Stimulated activated CD4-positive, alpha-beta T cell treated with anti-CD3 and anti-CD28 coated beads, Interleukin-2, amount 100 ng/mL, for 24 hours (primary cell): ENCODE data around the gene ALKBH3.

Experiments used
- DNase-seq, 2 donors: peaks; one replicate each; pipeline ENCODE4 v3.0.0-alpha.2; 2020

ALKBH3 gene

GRCh38 chr11:43895601-43896000 lies 15.0 kb downstream of the ALKBH3 start:
- DNase-seq = no peak

DNA sequence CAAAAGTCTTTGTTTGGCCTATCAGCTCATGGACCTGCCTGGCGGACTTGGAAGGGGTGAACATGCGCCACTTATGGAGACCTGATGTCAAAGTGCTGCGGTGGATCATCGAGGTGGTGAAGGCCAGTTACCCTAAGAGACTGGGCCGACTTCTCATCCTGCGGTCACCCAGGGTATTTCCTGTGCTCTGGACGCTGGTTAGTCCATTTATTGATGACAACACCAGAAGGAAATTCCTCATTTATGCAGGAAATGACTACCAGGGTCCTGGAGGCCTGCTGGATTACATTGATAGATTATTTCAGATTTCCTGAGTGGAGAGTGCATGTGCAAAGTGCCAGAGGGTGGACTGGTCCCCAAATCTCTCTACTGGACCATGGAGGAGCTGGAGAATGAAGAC lies 17.9 kb downstream of the ALKBH3 start:
- DNase-seq = no peak

GRCh38 chr11:43899094-43899493 lies 18.5 kb downstream of the ALKBH3 start:
- DNase-seq = no peak

- DNase-seq = no peak
Measured at GRCh38 chr11:43901551-43901950, 20.9 kb downstream of the ALKBH3 start.

DNA sequence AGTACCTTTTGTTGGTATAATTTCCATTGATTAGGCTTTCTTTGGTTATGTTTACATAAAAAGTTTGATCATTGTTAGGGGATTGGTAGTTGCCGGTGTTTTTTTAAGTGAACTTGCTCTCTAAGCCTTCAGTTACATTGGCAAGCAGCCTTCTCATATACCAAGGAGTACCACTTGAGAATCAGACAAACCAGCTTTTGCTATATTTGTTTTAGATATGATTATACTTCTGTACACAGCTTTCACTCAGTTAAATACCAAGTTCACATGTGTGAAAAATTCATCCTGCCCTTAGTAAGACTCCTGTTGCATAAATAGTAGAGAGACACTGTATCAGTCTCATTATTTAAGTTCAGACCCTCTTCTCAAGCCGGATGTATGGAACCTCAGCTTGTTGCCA lies 22.4 kb downstream of the ALKBH3 start:
- no peak for DNase-seq

GRCh38 chr11:43903969-43904368 lies 23.3 kb downstream of the ALKBH3 start:
- no peak for DNase-seq

GRCh38 chr11:43904742-43905535 lies 24.3 kb downstream of the ALKBH3 start:
- DNase-seq = no peak

GRCh38 chr11:43905813-43906241 lies 25.2 kb downstream of the ALKBH3 start:
- no peak for DNase-seq

GRCh38 chr11:43907028-43907975 lies 26.7 kb downstream of the ALKBH3 start:
- no peak for DNase-seq

GRCh38 chr11:43908191-43908590 lies 27.6 kb downstream of the ALKBH3 start:
- DNase-seq = no peak

DNA sequence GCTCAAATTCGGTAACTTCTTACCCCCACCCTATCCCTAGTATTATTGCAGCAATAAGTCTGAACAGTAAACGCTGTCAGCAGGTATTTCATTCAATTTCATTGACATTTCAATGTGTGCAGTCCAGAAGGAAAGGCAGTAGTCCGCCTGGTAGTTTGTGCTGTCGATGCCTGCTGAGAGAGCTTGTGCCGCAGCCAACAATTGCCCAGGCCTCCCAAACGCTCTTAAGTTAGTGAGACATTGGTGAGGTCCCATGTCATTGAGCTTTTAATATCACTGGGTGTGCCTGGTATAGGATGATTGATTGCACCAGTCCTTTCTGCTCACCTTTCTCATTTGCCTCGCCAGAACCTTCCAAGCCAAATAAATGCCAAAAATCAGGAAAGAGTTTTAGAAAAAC lies 28.1 kb downstream of the ALKBH3 start:
- DNase-seq = no peak

DNA sequence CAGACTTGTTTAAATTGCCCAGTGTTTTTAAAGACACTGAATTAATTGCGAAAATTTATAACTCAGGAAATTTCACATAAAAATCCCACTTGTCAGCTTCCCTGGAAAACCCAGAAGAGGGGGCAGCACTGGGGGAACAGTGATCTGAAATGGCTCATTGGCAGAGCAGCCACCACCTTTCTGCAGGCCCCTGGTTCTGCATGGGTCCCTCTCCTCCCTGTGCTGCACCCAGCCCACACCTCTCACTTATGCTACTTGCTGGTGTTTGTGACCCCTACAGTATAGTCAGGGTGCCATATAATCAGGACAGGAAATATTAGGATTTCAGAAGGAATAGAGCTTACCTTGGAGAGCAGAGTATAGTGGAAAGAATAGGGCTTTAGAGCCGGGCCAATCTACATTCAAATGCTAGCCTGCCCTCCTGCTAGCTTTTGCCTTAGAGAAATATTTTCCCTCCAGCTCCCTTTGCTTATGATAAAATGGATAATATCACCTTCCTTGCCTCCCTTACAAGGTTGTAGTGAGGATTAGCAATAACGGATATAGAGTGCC lies 33.3 kb downstream of the ALKBH3 start:
- DNase-seq = no peak

GRCh38 chr11:43914466-43914865 lies 33.8 kb downstream of the ALKBH3 start:
- DNase-seq = no peak

DNA sequence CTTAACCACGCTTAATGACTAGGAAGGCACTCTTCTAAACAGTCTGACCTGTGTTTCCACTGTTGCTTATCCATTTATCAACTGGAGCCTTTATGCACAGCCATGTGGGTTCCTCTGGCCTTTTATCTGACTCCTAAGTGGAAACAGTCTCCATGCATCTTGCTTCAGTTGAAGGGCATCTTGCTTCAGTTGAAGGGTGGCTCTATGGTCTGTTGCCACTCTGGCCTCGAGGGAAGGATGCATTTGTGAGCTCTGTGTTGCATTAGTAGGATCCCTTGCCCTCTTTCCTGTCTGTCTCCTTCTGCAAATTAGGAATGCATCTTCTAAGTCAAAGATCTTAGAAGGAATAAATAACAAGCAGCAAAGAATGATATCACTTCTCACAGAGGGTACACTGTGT lies 36.0 kb downstream of the ALKBH3 start:
- no peak for DNase-seq

DNA sequence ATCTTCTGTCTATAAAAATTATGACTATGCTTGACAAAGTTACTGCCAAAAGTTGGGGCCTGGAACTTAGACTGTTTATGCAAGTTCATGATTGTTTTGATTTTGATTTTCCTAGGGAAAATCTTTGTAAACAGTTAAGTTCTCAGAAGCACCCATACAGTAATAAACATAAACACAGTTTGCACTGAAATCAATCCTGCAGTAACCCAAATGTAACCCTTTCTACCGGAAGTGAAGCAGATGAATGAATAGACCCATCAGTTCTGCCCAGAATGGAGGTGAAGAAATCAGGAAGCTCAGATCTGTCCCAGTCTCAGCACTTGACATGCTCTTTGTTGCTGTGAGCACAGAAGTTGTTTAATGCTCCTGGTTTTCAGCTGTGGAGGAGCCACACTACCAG lies 37.2 kb downstream of the ALKBH3 start:
- DNase-seq = no peak

- DNase-seq = no peak
Measured at GRCh38 chr11:43918662-43919061, 38.0 kb downstream of the ALKBH3 start.

DNA sequence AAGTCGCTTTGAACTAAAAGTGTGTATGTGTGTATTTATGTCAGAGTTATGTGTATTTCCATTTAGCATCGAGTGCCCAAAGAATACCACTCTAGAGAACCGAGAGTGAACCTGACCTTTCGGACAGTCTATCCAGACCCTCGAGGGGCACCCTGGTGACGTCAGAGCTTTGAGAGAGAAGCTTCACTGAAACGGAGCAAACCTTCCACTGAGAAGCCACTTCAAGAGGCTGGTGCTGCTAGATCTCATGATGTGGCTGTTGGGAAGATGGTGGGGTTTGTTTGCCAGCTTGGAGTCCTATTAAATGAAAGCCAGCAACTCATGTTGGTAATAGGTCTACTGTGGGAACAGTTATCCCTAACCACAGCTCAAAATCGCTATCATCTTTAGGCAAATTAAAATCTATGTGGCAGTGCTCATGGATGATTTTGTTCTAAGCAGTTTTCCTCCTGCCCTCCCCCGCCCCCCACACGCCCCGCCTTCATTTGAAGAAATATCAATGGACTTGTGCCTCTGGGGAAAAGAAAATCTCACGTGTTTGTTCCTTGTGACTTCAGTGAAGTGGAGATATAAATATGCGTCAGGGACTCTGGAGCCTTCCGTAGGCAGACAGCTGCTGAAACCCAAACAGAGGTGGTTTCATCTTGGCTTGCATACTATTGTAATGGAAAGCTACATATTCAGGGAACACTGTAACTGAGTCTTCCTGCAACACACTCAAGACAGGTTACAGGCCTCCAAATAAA lies 39.4 kb downstream of the ALKBH3 start:
- DNase-seq = no peak

- no peak for DNase-seq
Measured at GRCh38 chr11:43920598-43921419, 40.2 kb downstream of the ALKBH3 start.

DNA sequence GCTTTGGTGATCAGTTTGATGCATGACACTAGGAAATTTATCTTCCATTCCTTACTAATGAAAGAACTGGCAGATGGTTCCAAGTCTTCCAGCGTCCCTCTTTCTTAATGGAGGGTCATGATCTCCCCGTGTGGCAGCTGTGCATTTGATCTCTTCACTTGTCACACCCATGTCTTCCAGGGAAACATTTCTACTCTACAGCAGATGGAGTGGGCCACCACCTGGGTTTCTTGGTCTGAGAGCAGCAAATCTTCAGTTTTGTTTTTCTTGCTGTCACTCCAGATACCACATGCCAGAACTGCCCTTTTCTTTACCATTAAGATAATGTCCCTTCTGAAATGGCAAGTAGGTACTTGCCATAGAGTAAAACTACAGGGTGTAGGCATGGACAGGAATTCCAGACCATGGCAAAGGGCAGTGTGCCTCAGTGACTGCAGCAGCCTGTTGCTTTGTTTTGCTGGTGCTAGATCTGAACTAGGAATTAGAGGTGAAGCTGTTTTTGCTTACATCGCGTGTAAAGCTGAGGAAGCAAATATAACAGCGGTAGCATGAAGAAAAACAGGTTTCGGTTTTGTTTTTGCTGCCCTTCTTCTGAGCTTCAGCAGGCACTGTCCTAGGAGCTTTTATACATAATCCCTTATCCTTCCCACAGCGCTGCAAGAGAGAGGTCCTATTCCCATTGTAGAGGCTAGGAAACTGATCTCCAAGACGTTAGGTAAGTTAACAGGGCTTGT lies 41.1 kb downstream of the ALKBH3 start:
- no peak for DNase-seq

GRCh38 chr11:43922295-43922648 lies 41.6 kb downstream of the ALKBH3 start:
- DNase-seq = no peak

GRCh38 chr11:43922744-43923405 lies 42.2 kb downstream of the ALKBH3 start:
- DNase-seq = no peak
